HFFc6 (cell line): ENCODE measurements around the gene SEMA6A. TPM values are rescaled to one million over a fixed set of nuclear protein-coding genes. Genes with fewer than 3 reads are reported as not detected.

Experiments
- DNase-seq: peaks from one replicate; pipeline ENCODE4 v3.0.0-alpha.2; 2018
- H3K27ac Mint-ChIP-seq: 2 replicates; pipeline ENCODE4 v1.8.0; 2020; ENCODE audit warnings: mild to moderate bottlenecking, mixed read lengths
- H3K27me3 Mint-ChIP-seq: 2 replicates; pipeline ENCODE4 v1.8.0; 2021; ENCODE audit warnings: mild to moderate bottlenecking, moderate library complexity, mixed read lengths; ENCODE audit not compliant: insufficient read depth
- H3K36me3 Mint-ChIP-seq: 2 replicates; pipeline ENCODE4 v1.8.0; 2021; ENCODE audit warnings: low read depth, mixed read lengths
- H3K4me1 Mint-ChIP-seq: 2 replicates; pipeline ENCODE4 v1.8.0; 2020; ENCODE audit warnings: low read depth, mixed read lengths
- H3K4me3 Mint-ChIP-seq: 2 replicates; pipeline ENCODE4 v1.8.0; 2020; ENCODE audit warnings: mild to moderate bottlenecking, moderate library complexity, mixed read lengths
- H3K9me3 Mint-ChIP-seq: 2 replicates; pipeline ENCODE4 v1.8.0; 2020; ENCODE audit warnings: mild to moderate bottlenecking, mixed read lengths
- CTCF ChIP-seq: fragments of 200-600 bp; sonication (generic); IDR thresholded peaks from 2 replicates; pipeline ENCODE4 v1.5.0; 2021; ENCODE audit warnings: antibody characterized with exemption, mild to moderate bottlenecking
- long read RNA-seq: library from polyadenylated mRNA; unstranded; transcript quantifications from one replicate; pipeline ENCODE4 v2.0.0, GENCODE V29; 2019
- total RNA-seq, 6 experiments: library from RNA; stranded (reverse); fragmentation: NEBNext Ultra II Directional; extraction: Animal tissue kit (Norgen Biotek cat#: 25700); gene quantifications; 2 replicates in 1 of 6; 3 replicates in 5 of 6; pipeline ENCODE4 v1.2.3, GENCODE V29; 2021

Gene SEMA6A
- total RNA-seq: under 1 TPM; 0.20 to 0.76 (median 0.44) TPM
- long read RNA-seq: 0 reads

- TF ChIP-seq CTCF: no peak
- peak; percentile 69 for DNase-seq
- Mint-ChIP-seq H3K27ac (no peak within 1 kb of the TSS), H3K4me3 (peak within 1 kb of the TSS; percentile 87), H3K27me3 (peaks cover 36% of the 10 kb centered on the region), H3K9me3 (no peaks in the 10 kb centered on the region), H3K36me3 (no peaks in the 10 kb centered on the region), H3K4me1 (peaks cover 13% of the 10 kb centered on the region)
These were observed at the start of gene SEMA6A for GRCh38 chr5:116574367-116575325. SEMA6A (minus strand) TSS chr5:116574823; CDS start chr5:116504944, 69,879 bp downstream.

- H3K4me3 Mint-ChIP-seq: no peak overlapping the region
- no peak for DNase-seq
- H3K27ac Mint-ChIP-seq: no peak overlapping the region
- H3K9me3 Mint-ChIP-seq: peaks cover 32% of the 10 kb centered on the region
- H3K36me3 Mint-ChIP-seq: 0 out of 2 replicates have a peak, but pooled peaks cover 4% of the 10 kb centered on the region
- no peak for TF ChIP-seq CTCF
- peaks cover 3% of the 10 kb centered on the region; the same call in 1 of the 2 replicates for H3K27me3 Mint-ChIP-seq
- H3K4me1 Mint-ChIP-seq: no peaks in the 10 kb centered on the region
These were observed 47.9 kb upstream of the SEMA6A start for GRCh38 chr5:116622375-116623050.

- Mint-ChIP-seq H3K27ac (no peak overlapping the region), H3K4me1 (no peaks in the 10 kb centered on the region), H3K4me3 (no peak overlapping the region), H3K36me3 (0 out of 2 replicates have a peak, but pooled peaks cover 4% of the 10 kb centered on the region), H3K9me3 (peaks cover 31% of the 10 kb centered on the region), H3K27me3 (peaks cover 3% of the 10 kb centered on the region; the same call in 1 of the 2 replicates)
- no peak for DNase-seq
- no peak for TF ChIP-seq CTCF
These were observed 47.0 kb upstream of the SEMA6A start for GRCh38 chr5:116621599-116621998.

- no peak for TF ChIP-seq CTCF
- Mint-ChIP-seq H3K4me1 (no peaks in the 10 kb centered on the region), H3K27ac (no peak overlapping the region), H3K36me3 (no peaks in the 10 kb centered on the region), H3K4me3 (no peak overlapping the region), H3K27me3 (no peaks in the 10 kb centered on the region; the same call in 1 of the 2 replicates), H3K9me3 (peaks cover 22% of the 10 kb centered on the region)
- DNase-seq: no peak
These were observed 42.3 kb upstream of the SEMA6A start for GRCh38 chr5:116616876-116617275.

- Mint-ChIP-seq H3K4me1 (no peaks in the 10 kb centered on the region), H3K4me3 (no peak overlapping the region), H3K27me3 (no peaks in the 10 kb centered on the region; the same call in 1 of the 2 replicates), H3K27ac (no peak overlapping the region), H3K36me3 (no peaks in the 10 kb centered on the region), H3K9me3 (peaks cover 14% of the 10 kb centered on the region)
- no peak for DNase-seq
- no peak for TF ChIP-seq CTCF
These were observed 39.9 kb upstream of the SEMA6A start for GRCh38 chr5:116614603-116614920.
